RWPE2 (cell line): Measurements from ENCODE around the gene MORN2.

Experiments used
- ATAC-seq: fragments of 200-7000 bp; cut with Tn5 transposase; 3 replicates; pipeline ENCODE4 v1.9.1; 2021; ENCODE audit warnings: low read depth
- DNase-seq: peaks from one replicate; pipeline ENCODE4 v3.0.0-alpha.2; 2020; ENCODE audit warnings: low spot score
- H3K27ac ChIP-seq: fragments of 450-650 bp; 2 replicates; pipeline ENCODE4 v1.5.1; 2017; ENCODE audit warnings: mild to moderate bottlenecking; ENCODE audit not compliant: poor library complexity, severe bottlenecking
- H3K27me3 ChIP-seq: fragments of 250-450 bp; sonication (Bioruptor Pico); 2 replicates; pipeline ENCODE4 v1.5.1; 2021; ENCODE audit warnings: mild to moderate bottlenecking, moderate library complexity; ENCODE audit not compliant: insufficient read depth, poor library complexity, severe bottlenecking
- H3K36me3 ChIP-seq: fragments of 250-450 bp; sonication (Bioruptor Pico); 2 replicates; pipeline ENCODE4 v1.5.1; 2020; ENCODE audit warnings: low read depth, mild to moderate bottlenecking, moderate library complexity
- H3K4me1 ChIP-seq: fragments of 250-450 bp; sonication (Bioruptor Pico); 2 replicates; pipeline ENCODE4 v1.5.1; 2021; ENCODE audit warnings: mild to moderate bottlenecking, moderate library complexity; ENCODE audit not compliant: insufficient read depth, poor library complexity, severe bottlenecking
- H3K4me3 ChIP-seq: fragments of 250-450 bp; sonication (Bioruptor Pico); 2 replicates; pipeline ENCODE4 v1.5.1; 2021; ENCODE audit warnings: mild to moderate bottlenecking, moderate library complexity; ENCODE audit not compliant: severe bottlenecking
- H3K9me3 ChIP-seq: fragments of 250-450 bp; sonication (Bioruptor Pico); 2 replicates; pipeline ENCODE4 v1.5.1; 2021; ENCODE audit warnings: mild to moderate bottlenecking, moderate library complexity; ENCODE audit not compliant: severe bottlenecking
- TF ChIP-seq, protein P1 (sequence below): fragments of 450-650 bp; IDR thresholded peaks from one replicate; pipeline ENCODE4 v1.5.1; 2017; ENCODE audit warnings: mild to moderate bottlenecking, moderate library complexity; ENCODE audit not compliant: poor library complexity, severe bottlenecking

The MORN2 gene

DNA sequence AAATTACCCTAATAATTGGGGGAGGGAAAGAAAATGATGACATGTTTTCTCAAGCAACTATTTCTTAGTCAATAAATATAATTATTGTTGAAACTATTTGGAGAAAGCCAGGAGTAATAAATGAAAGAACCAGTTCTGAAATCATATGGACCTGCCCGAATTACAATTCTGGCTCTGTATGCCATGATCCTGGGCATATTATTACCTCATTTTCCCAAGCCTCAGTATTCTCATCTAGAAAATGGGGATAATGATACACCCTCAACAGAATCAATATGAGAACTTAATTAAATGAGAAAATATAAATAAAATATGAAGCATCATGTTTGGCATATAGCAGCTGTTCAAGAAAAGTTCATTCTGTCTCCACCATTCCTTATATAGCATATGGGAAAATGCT, 36.8 kb downstream of the MORN2 start:
- no peaks in the 10 kb centered on the region for H3K36me3 ChIP-seq
- H3K27me3 ChIP-seq = no peaks in the 10 kb centered on the region
- TF ChIP-seq, protein P1, sequence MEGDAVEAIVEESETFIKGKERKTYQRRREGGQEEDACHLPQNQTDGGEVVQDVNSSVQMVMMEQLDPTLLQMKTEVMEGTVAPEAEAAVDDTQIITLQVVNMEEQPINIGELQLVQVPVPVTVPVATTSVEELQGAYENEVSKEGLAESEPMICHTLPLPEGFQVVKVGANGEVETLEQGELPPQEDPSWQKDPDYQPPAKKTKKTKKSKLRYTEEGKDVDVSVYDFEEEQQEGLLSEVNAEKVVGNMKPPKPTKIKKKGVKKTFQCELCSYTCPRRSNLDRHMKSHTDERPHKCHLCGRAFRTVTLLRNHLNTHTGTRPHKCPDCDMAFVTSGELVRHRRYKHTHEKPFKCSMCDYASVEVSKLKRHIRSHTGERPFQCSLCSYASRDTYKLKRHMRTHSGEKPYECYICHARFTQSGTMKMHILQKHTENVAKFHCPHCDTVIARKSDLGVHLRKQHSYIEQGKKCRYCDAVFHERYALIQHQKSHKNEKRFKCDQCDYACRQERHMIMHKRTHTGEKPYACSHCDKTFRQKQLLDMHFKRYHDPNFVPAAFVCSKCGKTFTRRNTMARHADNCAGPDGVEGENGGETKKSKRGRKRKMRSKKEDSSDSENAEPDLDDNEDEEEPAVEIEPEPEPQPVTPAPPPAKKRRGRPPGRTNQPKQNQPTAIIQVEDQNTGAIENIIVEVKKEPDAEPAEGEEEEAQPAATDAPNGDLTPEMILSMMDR = no peak
- no peak overlapping the region for H3K4me3 ChIP-seq
- ATAC-seq (no peak), DNase-seq (no peak)
- H3K9me3 ChIP-seq = no peaks in the 10 kb centered on the region
- H3K4me1 ChIP-seq = peaks cover 4% of the 10 kb centered on the region
- no peak overlapping the region for H3K27ac ChIP-seq

DNA sequence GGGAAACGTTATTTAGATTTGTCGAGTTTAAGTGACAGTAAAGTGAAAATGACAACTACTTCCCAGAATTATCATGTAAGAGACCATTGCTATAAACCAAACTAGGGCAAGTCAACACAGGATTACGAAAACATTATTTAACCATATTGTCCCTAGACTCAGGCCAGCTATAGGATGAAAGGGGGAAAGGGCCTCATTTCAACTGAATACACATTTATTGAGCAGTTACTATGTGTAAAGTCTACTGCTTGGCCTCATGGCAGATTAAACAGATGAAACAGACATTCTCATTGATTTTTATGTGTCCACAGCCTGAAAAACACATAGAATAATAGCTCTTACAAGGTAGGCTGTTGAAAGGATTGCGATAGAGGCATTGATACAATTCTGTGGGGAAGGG, 46.6 kb downstream of the MORN2 start:
- DNase-seq = no peak
- H3K27me3 ChIP-seq = no peaks in the 10 kb centered on the region
- no peaks in the 10 kb centered on the region for H3K9me3 ChIP-seq
- H3K4me3 ChIP-seq = no peak overlapping the region
- no peak overlapping the region for H3K27ac ChIP-seq
- no peaks in the 10 kb centered on the region for H3K4me1 ChIP-seq
- no peaks in the 10 kb centered on the region for H3K36me3 ChIP-seq
- ATAC-seq = no peak
- TF ChIP-seq, protein P1 = no peak

- Histone ChIP-seq H3K27me3 (no peaks in the 10 kb centered on the region), H3K9me3 (no peaks in the 10 kb centered on the region), H3K36me3 (no peaks in the 10 kb centered on the region), H3K4me1 (no peaks in the 10 kb centered on the region), H3K4me3 (no peak overlapping the region), H3K27ac (no peak overlapping the region)
- TF ChIP-seq, protein P1 = no peak
- no peak for DNase-seq
- ATAC-seq = no peak
These were observed 47.1 kb downstream of the MORN2 start for GRCh38 chr2:38922902-38923301.

DNA sequence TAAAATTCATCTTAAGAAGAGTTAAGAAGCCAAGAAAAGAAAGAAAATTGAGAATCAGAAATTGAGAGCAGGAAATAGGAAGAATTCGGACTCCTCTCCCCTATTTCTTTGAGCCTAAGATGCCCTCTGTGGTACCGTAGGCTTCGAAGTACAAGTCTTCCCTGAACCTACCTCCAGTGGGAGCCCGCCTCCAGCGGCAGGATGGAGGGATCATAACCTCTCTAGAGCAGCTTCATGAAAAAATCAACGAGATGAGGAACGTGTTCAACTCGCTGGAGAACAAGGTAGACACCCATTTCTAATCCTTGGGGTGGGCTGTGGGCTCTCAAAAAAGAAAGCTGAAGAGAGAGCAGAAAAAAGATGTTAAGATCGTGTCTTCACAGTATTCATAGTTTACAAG, 50.2 kb downstream of the MORN2 start:
- Histone ChIP-seq H3K4me1 (no peaks in the 10 kb centered on the region), H3K27ac (no peak overlapping the region), H3K4me3 (no peak overlapping the region), H3K27me3 (no peaks in the 10 kb centered on the region), H3K9me3 (no peaks in the 10 kb centered on the region), H3K36me3 (no peaks in the 10 kb centered on the region)
- DNase-seq (no peak), ATAC-seq (no peak)
- TF ChIP-seq, protein P1 = no peak

DNA sequence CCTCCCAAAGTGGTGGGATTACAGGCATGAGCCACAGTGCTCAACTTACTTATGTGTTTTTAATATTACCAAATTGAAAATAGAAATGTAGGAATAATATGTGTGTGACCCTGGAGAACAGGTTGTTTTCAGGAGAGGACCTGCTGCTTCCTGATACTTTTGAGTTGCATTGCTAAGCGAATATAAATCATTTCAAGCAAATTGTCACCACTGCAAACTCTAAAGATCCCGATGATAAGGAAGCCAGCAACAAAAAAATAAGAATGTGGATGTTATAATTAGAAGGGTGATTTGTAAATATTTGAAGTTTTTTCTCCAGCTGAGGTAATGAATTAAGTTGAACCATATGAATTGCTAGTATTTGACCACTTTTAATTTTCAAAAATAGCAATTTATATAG, 54.8 kb downstream of the MORN2 start:
- DNase-seq (no peak), ATAC-seq (no peak)
- no peak overlapping the region for H3K27ac ChIP-seq
- H3K4me1 ChIP-seq = no peaks in the 10 kb centered on the region
- TF ChIP-seq, protein P1 = no peak
- no peaks in the 10 kb centered on the region for H3K9me3 ChIP-seq
- H3K27me3 ChIP-seq = no peaks in the 10 kb centered on the region
- no peak overlapping the region for H3K4me3 ChIP-seq
- no peaks in the 10 kb centered on the region for H3K36me3 ChIP-seq
